GM18505 (cell line): Measurements from ENCODE around the gene ZNF609.

ENCODE experiments used
- ATAC-seq: cut with Tn5 transposase; IDR thresholded peaks from one replicate; pipeline ENCODE4 v1.9.1; 2021; ENCODE audit not compliant: unreplicated experiment
- POLR2A ChIP-seq: IDR thresholded peaks from 4 replicates; pipeline ENCODE4 v1.6.1; 2011; ENCODE audit warnings: borderline replicate concordance; ENCODE audit not compliant: insufficient read depth, insufficient read length; ENCODE audit errors: extremely low read depth

Gene ZNF609

GRCh38 chr15:64716452-64716851 lies 256.1 kb downstream of the ZNF609 start:
- TF ChIP-seq POLR2A, result no peak
- no peak for ATAC-seq

- no peak for ATAC-seq
- TF ChIP-seq POLR2A, result no peak
These were observed 256.8 kb downstream of the ZNF609 start for GRCh38 chr15:64717130-64717529.

DNA sequence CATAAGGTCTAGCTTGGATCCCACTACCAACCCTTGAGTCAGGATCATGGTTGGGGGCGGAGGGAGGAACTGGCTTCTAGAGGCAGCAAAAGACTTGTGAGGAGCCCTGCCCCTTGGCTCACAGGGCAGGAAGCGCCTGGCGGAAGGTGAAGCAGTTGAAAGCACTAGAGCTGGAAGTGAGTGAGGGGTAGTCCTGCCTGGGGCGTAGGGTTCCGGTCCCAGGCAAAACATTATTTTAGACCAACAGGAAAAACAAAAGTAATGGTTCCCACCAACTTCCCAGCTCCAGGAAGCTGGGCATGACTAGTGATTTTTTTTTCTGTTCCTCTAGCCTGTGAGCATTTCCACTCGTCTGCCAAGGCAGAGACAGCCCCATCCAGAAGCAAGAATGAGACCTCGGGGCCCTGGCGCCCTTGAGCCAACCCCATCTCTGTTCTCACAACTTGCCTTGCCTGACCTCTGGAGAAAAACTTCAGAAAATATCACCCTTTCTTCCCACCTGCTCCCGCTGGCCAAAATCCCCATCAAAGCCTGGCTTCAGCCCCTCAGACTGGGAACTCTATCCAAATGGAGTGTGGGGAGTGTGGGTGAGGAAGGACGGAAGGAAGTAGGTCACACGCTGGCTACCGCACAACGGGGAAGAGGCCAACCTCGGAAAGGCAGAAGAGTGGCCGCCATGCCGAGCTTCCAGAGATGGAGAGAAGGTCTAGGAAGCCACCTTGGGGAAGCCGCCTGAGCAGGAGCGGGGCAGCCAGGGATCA lies 257.5 kb downstream of the ZNF609 start:
- ATAC-seq, result no peak
- TF ChIP-seq POLR2A, result no peak

DNA sequence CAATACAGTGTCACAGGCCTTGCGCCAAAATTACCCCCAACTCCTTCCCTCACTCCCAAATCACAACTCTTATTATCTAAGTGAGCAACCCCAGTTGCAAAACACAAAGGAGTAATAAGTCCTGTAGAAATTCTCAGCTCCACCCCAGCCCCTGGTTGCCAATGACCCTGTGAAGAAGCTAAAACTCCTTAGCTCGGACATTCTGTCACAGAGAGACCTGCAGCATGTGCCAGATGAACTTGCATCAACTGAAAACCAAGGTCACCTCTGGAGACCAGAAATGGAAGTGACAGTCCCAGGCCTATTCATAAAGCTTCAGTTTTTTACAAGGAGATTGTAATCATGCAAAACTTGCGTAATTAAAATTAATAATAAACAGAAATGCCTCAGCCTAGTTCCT lies 259.8 kb downstream of the ZNF609 start:
- TF ChIP-seq POLR2A, result no peak

GRCh38 chr15:64730151-64730550 lies 269.8 kb downstream of the ZNF609 start:
- ATAC-seq, result no peak
- TF ChIP-seq POLR2A, result no peak

More for the DNA sequence above, 259.8 kb downstream of the ZNF609 start:
- ATAC-seq, result no peak

DNA sequence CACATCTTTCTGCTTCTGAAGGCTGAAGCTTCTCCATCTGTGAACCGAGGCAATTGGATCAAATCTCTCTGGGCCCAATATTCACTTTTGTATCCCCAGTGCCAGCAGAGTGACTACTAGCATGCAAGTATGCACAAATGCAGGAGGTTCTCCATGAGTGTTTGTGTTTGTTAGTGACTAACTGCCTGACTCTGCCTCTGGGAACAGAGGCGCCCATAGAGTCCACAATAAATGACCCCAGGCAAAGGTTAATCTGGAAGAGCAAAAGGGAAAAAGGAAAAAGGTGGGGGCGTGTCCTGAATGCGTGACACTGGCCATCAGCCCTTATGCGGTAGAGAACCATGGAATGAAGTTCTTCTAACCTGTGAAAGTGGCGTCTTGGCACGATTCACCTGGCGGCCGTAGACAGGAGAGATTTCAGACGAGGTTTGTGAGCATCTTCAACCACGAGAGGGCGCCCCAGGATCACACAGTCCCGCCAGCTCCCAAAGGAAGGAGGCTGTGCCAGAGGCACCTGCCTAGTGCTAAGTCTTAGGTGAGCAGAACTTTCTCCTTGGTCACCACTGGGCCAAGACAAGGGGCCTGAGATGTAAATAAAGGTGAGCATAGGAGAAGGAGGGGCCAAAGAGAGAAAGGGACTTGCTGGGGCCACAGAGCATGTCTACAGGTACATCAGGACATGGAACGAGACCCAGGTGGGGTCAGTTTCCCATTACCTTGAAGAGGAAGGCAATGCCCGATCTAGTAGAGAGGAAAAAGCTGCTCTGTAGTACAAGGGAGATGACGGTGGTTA lies 270.8 kb downstream of the ZNF609 start:
- no peak for ATAC-seq
- TF ChIP-seq POLR2A, result no peak

DNA sequence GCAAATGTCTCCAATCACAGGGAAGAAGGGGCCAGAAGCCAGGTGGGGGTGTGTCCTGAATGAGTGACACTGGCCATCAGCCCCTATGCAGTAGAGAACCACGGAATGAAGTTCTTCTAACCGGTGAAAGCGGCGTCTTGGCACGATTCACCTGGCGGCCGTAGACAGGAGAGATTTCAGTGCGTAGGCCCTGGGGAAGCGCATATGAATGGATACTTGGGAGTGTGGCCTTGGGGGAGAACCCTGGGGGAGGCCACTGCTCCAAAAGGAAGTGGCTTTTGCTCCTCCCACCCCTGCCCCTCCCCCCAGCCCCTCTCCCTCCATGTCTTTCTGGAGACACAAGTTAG lies 271.4 kb downstream of the ZNF609 start:
- no peak for TF ChIP-seq POLR2A
- ATAC-seq, result no peak

DNA sequence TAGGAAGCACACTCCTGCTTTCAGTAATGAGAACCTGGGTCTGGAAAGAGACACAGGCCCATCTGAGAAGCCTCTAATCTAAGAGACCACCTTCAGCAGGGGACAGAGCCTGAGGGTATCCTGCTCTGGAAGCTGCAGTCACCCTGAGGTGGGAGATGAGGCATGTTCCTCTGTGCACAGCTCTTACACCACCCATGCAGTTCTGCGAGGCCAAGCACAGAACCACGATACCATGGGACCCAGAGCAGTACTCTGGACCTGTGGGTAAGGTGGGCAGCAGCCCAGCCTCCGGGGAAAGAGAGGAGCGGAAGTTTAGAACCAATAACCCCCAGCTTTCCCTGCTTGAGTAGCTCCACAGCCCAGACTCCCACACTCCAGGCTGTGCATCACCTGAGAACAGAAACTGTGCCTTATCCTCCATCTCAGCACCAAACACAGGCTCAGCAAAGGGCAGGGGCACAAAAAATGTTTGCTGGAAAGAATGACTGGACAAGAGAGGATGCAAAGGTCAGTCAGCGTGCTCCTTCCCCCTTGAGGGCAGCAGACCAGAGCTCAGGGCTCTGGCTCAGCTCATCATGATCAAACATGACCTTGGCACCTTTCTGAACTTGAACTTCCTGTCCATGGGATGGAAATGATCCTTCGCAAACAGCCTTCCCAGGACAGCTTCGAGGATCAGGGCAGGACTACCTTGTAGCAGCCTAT lies 271.9 kb downstream of the ZNF609 start:
- no peak for TF ChIP-seq POLR2A
- ATAC-seq, result no peak
